Activated T-cell treated with anti-CD3 and anti-CD28 coated beads for 24 hours (primary cell): Measurements from ENCODE around the gene NUF2.

Experiments used
- DNase-seq: peaks from one replicate; pipeline ENCODE4 v3.0.0-alpha.2; 2020; ENCODE audit warnings: low read depth

NUF2 gene

DNA sequence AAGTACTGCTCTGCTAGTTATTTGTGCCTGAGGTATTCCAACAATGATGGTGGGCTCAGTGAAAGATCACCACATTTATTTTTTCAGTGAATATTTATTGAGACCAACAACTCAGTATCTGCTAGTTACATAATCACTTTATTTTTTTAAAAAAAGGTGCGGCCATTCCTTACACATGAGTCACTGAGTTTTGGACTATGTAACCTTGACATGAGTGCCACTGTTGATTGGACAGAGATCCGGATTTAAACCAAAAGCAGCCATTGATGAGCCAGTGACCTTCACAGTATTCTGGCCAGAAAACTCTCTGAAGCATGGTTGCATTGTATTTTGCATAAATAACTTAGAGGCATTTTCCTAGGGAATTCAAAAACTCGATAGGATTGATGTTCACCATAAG, 79.5 kb downstream of the NUF2 start:
- no peak for DNase-seq
